Measurements from ENCODE around the gene C1orf210.

DNA sequence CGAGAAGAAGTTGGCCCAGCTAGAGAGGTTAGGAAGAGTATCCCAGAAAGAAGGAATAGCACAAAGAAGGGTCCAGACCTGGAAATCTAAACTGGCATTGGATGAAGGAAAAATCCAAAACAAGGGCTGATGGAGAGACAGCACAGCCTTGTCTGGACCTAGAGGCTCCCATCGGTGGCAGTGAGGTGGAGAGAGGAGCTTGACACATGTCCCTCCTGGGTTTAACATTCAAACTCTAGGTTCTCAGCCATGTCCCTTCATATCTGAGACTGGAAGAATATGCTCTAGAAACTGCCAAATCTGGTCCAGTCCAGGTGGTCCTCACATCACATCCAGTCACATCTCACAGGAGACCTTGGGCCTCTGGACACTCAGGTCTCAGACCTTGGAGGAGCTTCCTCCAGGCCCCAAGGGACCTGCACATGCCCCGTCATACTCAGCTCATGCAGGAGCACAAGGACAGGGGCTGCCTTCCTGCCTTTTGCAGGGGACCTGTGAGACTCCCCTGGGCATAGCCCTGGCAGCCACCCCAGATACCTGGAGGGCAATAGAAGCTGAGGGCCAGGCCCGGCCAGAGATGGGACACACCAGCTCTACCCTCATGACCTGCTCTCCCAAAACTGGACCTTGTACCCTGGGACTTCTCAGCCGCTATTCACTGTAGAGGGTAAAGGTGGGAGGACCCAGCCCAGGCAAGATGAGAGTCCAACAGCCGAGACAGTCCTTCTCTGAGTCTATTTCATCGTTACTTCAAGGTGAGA, 8.1 kb downstream of the C1orf210 start:
- TF ChIP-seq EZH2 (IDR thresholded peaks at IDR 0.05; ENCODE audit: borderline replicate concordance, low read length) (no peak), CTCF (IDR thresholded peaks at IDR 0.05; ENCODE audit: low read length) (no peak)
